HT-29 (cell line): ENCODE results near the gene RAD9B. TPM values are rescaled to one million over a fixed set of nuclear protein-coding genes. Genes with fewer than 3 reads are reported as not detected.
A peak's percentile ranks its signal among the peaks of the same experiment; 100 is the strongest.
"Not testable (repeated sequence)": the region's sequence is repeated elsewhere in the genome, so short reads cannot be mapped to it uniquely, and the experiment has no call there.

Experiments
- DNase-seq: peaks from one replicate; pipeline ENCODE4 v3.0.0-alpha.2; 2015; ENCODE audit warnings: low spot score
- total RNA-seq: library from RNA; depleted of rRNA; stranded (reverse); fragments of >200 nt; shearing (Covaris generic); gene quantifications from 2 replicates; pipeline ENCODE4 v1.2.3, GENCODE V29; 2014; rRNA removed

RAD9B gene
- 0.23 TPM in 1 of 2 replicates, not detected in the other for total RNA-seq

DNA sequence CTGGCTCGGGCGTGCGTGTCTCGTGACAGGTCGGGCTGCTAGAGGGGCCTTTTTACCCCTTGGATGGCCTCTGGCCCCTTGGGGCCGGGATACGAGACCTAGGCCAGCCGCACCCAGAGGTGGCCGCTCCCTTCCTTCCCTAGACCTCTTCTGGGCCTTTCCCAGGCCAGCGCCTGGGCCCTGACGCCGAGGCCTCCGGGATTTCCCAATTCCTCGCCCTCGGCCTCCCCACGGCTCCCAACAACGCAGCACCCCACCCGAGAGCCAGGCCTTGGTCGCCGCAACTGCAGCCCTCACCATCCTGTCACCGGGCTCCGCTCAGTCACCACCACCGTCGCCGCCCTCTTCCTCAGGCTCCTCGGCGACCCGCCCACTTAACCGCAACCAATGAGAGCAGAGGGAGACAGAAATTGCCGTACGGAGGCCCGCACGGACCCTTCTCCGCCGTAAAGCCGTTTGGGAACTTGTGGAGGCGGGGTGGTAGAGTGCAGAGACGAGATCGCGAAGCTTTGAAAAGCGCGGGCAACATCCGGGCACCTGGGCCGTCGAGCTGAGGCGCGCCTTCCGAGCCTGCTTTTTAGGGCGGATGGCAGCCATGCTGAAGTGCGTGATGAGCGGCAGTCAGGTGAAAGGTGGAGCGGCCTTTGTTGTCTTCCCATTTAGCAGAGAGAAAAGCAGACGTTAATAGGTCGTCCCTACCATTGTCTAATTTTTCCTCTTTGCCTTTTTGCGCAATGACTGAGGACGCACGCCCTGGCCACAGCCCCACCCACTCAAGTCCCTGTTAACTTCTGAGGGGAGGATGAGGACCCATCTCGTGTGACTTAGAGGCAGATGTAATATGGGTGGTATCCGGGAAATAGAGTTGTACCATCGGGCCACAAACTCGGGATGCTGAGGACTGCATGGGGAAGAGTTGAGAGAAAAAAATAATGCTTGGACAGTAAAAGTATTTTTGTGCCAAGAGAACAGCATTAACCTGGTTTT lies at the start of gene RAD9B, which contains the start of gene VPS29:
RAD9B (plus strand) TSS at position 580 of the 987 bp plus-strand sequence; CDS start at position 587, 7 bp downstream.
VPS29 (minus strand) TSS at position 360 of the 987 bp plus-strand sequence; CDS start at position 300, 60 bp downstream.
- peak; percentile 98 for DNase-seq

DNA sequence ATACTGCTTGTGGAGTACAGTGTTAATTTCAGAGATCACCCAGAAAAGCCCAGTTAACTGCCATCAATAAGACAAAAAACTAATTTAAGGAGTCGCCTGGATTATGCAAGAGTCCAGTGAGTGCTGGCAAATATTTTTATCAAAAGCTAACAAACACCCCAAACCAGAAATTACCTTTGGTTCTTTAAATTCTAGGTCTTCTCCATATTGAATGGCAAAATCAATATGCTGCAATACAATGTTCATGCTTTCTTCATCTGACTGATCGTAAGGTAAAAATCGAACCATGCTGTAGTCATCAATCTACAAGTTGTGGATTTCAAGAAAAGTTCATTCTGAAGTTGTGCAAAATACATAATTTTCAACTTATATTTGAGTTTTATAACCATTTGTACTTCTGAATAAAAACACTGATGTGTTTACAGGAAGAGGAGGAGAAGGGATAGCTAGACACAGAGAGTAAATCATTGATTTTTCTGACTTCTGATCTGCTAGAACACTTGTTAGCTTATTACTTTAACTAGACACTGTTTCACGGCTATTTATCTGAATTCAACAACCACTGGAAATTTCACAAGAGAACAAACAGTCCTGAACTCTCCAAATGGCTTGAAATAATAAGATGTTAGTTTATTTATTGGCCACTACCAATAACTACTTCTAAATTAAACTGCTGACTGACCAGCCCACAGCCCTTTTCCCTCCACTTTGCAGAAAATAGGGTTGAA lies 48.4 kb upstream of the RAD9B start:
- no peak for DNase-seq

DNA sequence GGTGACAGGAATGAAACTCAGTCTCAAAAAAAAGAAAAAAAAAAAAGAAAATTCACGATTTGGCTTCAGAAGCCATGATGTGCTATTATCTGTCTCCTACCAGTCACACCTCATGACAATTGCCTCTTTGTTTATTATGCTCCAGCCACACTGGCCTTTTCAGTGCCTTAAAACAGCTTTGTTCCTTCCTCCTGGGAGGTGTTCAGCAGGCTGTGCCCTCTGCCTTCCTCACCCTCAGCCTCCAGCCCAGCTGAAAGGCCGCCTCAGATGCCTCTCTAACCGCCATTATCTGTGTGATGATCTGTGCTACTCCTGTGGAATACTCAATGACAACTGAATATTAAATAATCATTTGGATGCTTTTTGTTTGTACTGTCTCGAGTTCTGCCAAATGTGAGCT lies 43.4 kb upstream of the RAD9B start:
- no peak for DNase-seq

DNA sequence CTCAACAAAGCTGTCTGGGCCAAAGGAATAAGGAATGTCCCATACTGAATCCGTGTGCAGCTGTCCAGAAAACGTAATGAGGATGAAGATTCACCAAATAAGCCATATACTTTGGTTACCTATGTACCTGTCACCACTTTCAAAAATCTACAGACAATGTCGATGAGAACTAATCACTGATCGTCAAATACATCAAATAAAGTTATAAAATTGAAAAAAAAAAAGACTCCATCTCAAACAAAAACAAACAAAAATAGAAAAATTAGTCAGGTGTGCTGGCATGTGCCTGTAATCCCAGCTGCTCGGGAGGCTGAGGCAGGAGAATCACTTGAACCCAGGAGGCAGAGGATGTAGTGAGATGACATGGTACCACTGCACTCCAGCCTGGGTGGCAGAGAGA lies 40.9 kb upstream of the RAD9B start:
- not testable (repeated sequence) for DNase-seq

DNA sequence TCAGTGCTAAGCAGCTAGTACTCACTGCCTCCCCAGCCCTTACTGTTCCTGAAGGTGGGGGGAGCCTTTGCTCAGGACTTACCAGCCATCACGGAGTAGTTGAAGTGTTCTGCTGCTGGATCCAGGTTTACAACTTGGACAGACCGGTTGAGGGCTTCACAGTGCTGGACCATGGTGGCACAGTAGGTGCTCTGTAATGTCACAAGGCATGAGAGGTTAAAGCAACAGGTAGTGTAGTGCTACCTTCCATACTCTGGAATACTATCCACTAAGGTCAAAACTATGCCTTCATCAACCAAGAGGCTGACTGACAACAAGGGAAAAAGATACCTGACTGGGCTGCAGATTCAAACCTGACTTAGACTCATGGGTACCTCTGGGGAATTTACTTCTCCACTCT lies 37.1 kb upstream of the RAD9B start:
- no peak for DNase-seq

DNA sequence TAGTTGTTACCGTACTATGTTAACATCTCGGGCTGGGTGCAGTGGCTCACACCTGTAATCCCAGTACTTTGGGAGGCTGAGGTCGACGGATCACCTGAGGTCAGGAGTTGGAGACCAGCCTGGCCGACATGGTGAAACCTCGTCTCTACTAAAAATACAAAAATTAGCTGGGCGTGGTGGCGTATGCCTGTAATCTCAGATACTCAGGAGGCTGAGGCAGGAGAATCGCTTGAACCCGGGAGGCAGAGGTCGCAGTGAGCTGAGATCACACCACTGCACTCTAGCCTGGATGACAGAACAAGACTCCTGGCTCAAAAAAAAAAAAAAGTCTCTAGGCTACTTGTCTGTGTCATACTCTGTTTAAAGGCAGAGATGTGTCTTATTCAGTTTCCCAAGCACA lies 36.4 kb upstream of the RAD9B start:
- not testable (repeated sequence) for DNase-seq

DNA sequence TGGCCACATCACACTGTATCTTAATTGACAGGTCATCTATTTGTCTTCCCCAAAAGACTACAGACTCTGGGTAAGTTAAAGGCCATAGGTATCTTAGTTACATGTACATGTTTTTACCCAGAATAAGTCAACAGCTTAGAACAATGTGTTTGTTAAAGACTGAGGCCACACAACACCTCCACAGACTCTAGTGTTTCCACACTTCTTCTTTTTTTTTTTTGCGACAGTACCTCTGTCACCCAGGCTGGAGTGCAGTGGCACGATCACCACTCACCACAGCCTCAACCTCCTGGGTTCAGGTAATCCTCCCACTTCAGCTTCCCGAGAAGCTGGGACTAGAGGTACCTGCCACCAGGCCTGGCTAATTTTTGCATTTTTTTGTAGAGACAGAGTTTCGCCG lies 35.3 kb upstream of the RAD9B start:
- no peak for DNase-seq

DNA sequence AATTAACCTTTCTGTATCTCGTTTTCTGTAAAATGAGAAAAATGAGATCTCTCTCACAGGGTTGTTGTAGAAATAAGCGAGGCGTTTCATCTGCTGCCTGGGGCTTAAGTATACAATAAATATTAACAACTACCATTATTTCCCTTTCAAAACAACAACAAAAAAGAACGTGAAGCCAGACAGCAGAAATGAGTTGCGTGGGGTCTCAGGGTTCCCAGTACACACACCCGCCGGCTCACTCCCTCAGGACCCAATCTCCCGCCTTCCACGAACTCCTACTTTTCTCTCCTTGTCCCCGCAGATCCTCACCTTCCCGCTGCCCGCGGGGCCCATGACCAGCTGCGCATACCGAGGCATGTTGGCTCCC lies 34.3 kb upstream of the RAD9B start:
- no peak for DNase-seq

DNA sequence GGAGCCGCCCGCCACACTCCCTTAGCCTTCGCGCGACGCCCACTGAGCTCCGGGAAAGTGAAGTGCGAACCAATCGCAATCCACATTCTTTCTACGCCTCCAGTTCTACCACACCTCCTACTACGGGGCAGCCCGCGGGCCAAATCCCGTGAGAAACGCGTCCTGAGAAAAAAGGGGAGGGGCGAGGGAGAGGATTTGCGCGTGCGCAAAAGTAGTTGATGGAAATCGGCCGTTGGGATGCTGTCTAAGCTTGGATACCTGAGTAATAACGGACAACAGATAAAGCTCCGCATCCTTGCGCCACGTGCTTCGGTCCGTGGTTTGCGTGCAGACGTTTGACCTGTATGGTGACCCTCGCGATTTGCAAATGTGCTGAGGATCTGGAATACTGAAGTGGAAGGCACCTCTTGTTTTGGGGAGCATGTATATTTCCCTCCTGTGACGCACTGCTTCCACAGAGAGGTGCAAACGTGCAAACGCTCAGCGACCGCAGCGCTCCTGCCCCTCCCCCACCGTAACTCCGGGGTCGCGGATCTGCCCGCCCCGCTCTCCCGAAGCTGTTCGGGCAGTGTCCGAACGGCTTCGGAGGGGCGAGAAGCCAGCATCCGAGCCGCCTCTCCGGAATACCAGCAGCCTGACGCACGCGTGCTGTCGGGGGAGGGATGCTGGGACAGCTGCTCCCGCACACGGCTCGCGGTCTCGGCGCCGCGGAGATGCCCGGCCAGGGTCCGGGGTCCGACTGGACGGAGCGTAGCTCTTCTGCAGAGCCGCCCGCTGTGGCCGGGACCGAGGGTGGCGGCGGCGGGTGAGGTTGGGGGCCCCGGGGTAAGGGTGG lies 33.7 kb upstream of the RAD9B start, which contains the start of the genes FAM216A and GPN3:
FAM216A (plus strand) TSS at position 632 of the 835 bp plus-strand sequence; CDS start at position 663, 31 bp downstream.
GPN3 (minus strand) TSS at position 44 of the 835 bp plus-strand sequence. CDS start 54 bp downstream, outside the sequence.
- peak; percentile 99 for DNase-seq

DNA sequence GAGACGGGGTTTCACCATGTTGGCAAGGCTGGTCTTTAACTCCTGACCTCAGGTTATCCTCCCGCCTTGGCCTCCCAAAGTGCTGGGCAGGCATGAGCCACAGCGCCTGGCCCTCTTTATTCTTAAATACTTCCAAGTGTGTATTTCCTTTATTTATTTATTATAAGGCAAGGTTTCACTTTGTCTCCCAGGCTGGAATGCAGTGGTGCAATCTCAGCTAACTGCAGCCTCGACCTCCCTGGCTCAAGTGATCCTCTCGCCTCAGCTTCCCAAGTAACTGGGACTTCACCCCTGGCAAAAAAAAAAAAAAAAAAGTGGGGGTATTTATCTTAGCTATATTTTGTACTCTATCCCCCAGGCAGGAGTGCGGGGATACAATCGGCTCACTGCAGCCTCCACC lies 26.7 kb upstream of the RAD9B start:
- no peak for DNase-seq

DNA sequence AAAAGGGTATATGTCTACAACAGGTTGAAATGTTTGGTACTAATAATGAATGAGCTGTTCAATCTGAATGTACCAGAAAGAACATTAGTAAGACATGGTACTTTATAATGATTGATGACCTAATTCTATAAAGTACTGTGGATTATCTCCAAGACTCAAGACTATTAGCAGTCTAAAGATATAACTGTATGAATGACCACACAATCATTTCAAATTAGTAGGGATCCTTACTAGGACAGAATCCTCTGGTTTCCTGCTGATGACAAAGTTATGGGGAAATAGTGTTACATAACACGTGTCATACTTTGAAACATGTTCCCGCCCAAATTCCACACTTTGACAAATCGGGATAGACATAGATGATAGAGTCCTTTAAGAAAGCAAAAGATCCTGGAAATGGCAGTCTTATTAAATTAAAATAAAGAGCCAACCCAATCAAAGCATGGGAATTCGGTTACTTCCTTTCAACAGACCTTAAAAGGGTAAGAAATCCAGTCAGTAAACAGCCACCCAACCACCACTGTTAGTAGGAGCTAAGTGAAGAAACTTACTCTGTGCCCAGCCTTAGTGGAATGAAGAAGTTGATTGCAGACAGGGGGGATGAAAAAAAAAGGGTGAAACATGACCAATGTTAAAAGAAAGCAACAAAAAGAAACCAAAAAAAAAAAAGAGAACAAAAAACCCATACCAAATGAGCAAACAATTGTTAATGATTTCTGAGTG lies 3.0 kb upstream of the RAD9B start:
- peak; percentile 35 for DNase-seq

DNA sequence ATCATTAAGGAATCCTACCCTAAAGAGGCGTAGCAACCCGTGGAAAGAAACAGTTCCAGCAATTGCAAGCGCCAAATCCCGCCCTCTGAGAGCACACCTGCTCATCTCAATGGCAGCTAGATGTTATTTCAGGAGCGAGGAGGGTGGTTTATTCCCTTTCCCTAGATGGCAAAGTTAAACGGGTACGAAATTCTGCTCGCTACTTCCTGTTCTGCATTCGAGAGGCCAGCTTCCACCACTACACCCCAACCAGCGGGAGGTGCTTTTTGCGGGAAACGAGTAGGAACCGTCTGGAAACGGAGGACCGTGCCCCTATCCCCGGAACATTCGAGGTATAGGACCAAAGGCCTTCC lies 756 bp upstream of the RAD9B start:
- peak; percentile 78 for DNase-seq

DNA sequence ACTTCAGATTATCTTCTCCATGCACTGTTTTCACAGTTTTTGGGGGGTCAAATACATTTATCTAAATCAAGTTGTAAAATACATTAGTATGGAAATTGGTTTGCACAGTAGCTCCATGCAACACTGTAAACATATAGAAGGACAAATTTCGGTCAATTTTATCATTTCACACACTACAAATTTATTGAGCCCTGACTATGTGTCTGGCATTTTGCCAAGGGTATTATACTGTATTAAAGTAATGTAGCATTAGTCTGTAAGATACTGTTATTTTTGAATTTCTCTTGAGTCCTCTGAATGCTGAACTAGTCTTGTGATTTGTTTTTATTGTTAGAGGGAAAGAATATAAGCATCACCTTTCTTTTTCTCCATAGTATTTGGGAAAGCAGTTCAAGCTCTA lies 1.3 kb downstream of the RAD9B start:
- no peak for DNase-seq

DNA sequence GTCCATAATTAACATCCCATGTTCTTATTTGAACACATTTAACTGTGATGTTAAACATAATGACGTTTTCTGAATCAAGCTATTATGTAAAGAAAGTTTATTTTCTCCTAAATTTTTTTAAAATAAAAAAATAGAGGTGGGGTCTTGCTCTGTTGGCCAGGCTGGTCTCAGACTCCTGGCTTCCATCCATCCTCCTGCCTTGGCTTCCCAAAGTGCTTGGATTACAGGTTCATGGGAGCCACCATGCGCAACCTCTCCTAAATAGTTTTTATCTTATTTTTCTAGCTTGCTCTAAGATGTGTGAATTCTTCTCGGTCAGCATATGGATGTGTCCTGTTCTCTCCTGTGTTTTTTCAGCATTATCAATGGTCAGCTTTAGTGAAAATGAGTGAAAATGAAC lies 3.2 kb downstream of the RAD9B start:
- DNase-seq: no peak

DNA sequence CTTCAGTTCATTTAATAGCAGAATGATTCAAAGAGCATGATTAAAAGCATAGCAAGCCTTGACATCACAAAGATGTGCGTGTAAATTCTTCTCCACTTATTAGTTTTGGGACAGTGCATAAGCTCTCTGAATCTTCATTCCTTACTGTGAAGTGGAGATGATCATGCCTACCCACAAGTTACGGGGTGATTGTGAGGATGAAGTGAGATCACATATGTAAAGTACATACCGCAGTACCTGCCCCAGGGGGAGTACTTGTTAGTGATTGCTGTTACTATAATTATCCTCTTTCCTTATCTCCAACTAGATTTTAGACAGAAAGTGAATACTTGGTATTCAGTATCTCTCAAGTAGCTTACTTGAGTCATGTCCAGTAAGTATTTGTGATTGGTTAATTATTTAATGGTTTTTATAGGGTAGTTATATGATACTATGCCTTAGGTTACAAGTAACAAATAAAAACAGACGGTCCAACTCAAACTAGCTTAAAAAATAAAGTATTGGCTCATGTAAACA lies 6.0 kb downstream of the RAD9B start:
- DNase-seq: no peak

DNA sequence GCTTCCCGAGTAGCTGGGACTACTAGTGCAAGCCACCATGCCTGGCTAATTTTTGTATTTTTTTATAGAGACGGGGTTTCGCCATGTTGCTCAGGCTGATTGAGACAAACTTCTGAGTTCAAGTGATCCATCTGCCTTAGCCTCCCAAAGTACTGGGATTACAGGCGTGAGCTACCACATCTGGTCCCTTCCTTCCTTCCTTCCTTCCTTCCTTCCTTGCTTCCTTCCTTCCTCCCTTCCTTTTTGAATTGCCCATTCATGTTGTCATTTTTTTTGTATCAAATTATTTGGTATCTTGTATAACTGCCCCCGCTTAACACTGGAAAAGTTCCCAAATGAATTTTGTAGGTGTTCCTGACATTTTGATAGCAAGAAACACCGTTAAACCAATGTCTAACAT lies 11.7 kb downstream of the RAD9B start:
- DNase-seq: no peak

DNA sequence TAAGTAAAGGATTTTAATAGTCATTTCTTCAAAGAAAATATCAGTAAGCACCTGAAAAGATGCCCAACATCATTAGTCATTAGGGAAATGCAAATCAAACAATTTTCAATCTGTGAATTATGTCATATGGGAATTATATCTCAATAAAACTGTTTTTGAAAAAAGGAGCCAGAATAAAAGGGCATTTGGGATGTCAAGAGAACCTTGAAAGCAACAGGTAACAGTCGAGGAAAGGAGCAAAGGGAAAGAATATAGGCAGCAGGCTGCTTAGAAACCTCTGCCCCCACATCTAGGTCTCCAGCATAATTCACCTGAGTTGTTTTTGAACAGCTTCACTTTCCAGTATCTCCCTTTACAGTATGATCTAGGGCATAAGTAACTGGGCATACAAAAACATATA lies 12.2 kb downstream of the RAD9B start:
- DNase-seq: no peak

DNA sequence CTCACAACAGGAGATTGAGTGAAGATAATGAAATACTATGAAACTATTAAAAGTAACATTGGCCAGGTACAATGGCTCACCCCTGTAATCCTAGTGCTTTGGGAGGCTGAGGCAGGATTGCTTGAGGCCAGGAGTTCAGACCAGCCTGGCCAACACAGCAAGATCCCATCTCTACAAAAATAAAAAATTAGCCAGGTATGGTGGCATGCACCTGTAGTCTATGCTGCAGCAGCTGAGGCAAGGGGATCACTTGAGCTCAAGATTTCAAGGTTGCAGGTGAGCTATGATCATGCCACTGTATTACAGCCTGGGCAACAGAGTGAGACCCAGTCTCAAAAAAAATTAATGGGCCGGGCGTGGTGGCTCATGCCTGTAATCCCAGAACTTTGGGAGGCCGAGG lies 14.9 kb downstream of the RAD9B start:
- no peak for DNase-seq

DNA sequence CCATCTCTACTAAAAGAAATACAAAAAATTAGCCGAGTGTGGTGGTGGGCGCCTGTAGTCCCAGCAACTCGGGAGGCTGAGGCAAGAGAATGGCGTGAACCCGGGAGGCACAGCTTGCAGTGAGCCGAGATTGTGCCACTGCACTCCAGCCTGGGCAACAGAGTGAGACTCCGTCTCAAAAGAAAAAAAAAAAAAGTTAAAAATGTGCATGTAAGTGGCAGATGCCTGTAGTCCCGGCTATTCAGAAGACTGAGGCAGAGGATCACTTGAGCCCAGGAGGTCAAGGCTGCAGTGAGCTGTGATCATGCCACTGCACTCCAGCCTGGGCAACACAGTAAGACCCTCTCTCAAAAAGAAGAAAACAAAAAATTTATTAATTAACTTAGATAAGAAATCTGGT lies 15.9 kb downstream of the RAD9B start:
- DNase-seq: not testable (repeated sequence)
